GM21723 (cell line): ENCODE results near the gene ZDHHC7.

Source experiments
- ATAC-seq: cut with Tn5 transposase; IDR thresholded peaks from one replicate; pipeline ENCODE4 v1.9.1; 2021; ENCODE audit warnings: mild to moderate bottlenecking, moderate library complexity; ENCODE audit not compliant: unreplicated experiment

ZDHHC7 gene

GRCh38 chr16:84925092-84925772 is 86.1 kb downstream of the ZDHHC7 start:
- no peak for ATAC-seq

- ATAC-seq, result no peak
Measured at GRCh38 chr16:84924331-84925091, 86.8 kb downstream of the ZDHHC7 start.
